ES-I3 (cell line): ENCODE data around the gene KCTD4.

Source experiments
- H3K36me3 ChIP-seq: 2 replicates; pipeline ENCODE4 v1.6.1; 2013; ENCODE audit warnings: mild to moderate bottlenecking, low read length, control low read depth, moderate library complexity; ENCODE audit not compliant: insufficient read depth
- H3K4me1 ChIP-seq: 2 replicates; pipeline ENCODE4 v1.6.1; 2013; ENCODE audit warnings: mild to moderate bottlenecking, control low read depth, low read length; ENCODE audit not compliant: insufficient read depth
- H3K9ac ChIP-seq: 2 replicates; pipeline ENCODE4 v1.6.1; 2013; ENCODE audit warnings: low read depth, mild to moderate bottlenecking, low read length, moderate library complexity
- H3K9me3 ChIP-seq: 2 replicates; pipeline ENCODE4 v1.6.1; 2013; ENCODE audit warnings: mild to moderate bottlenecking, low read length, moderate library complexity; ENCODE audit not compliant: control insufficient read depth, insufficient read depth

The KCTD4 gene

GRCh38 chr13:45178349-45179162 lies 22.3 kb downstream of the KCTD4 start:
- Histone ChIP-seq H3K9me3 (no peaks in the 10 kb centered on the region), H3K9ac (no peak overlapping the region), H3K4me1 (no peaks in the 10 kb centered on the region), H3K36me3 (no peaks in the 10 kb centered on the region)

- H3K4me1 ChIP-seq = no peaks in the 10 kb centered on the region
- no peaks in the 10 kb centered on the region for H3K9me3 ChIP-seq
- no peak overlapping the region for H3K9ac ChIP-seq
- no peaks in the 10 kb centered on the region for H3K36me3 ChIP-seq
These were observed 26.4 kb downstream of the KCTD4 start for GRCh38 chr13:45174478-45174877.

- Histone ChIP-seq H3K4me1 (no peaks in the 10 kb centered on the region), H3K36me3 (no peaks in the 10 kb centered on the region), H3K9ac (no peak overlapping the region), H3K9me3 (no peaks in the 10 kb centered on the region)
These were observed 32.3 kb downstream of the KCTD4 start for GRCh38 chr13:45168555-45168930.

- Histone ChIP-seq H3K9me3 (no peaks in the 10 kb centered on the region), H3K4me1 (no peaks in the 10 kb centered on the region), H3K9ac (no peak overlapping the region), H3K36me3 (no peaks in the 10 kb centered on the region)
These were observed 33.0 kb downstream of the KCTD4 start for GRCh38 chr13:45167611-45168554.

GRCh38 chr13:45166858-45167257 lies 34.0 kb downstream of the KCTD4 start:
- Histone ChIP-seq H3K9ac (no peak overlapping the region), H3K9me3 (no peaks in the 10 kb centered on the region), H3K36me3 (no peaks in the 10 kb centered on the region), H3K4me1 (no peaks in the 10 kb centered on the region)

DNA sequence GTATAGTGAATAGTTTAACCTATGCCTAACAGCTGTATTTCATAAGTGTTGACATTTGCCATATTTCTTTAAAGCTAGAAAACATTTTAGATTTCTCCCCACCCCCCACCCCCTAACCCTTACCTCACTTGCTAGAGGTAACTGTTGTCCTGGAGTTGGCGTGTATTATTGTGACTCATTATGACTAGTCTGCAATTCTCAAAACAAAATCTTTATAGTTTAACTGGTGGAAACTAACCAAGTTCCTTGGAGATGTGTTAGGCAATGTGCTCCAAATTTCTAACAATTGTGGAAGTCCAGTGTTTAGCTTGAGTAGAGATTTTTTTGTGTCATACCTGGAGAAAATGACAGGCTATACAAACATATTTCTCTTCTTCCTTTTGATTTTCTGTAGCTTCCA lies 38.0 kb downstream of the KCTD4 start:
- H3K36me3 ChIP-seq = no peaks in the 10 kb centered on the region; the same call in 1 of the 2 replicates
- no peak overlapping the region for H3K9ac ChIP-seq
- no peaks in the 10 kb centered on the region for H3K4me1 ChIP-seq
- no peaks in the 10 kb centered on the region for H3K9me3 ChIP-seq

DNA sequence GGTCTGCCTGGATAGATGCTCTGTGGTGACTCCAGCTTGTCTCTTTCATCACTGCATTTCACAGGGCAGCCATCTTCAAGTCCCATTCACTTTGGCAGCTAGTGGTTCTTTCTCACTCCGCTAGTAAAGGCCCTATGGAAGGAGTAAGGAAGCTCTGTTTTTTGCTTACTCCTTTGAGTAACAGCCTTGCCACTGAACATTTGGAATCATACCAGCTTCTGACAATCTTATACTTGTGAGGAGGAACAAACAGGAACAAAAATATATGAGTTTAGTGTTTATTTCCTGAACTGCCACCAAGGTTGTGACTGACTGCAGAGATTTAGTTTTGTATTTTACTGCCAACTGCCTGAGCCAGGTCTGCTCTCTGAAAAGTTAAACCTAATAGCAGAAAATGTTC lies 38.7 kb downstream of the KCTD4 start:
- no peaks in the 10 kb centered on the region; the same call in 1 of the 2 replicates for H3K36me3 ChIP-seq
- H3K9me3 ChIP-seq = no peaks in the 10 kb centered on the region
- no peaks in the 10 kb centered on the region for H3K4me1 ChIP-seq
- no peak overlapping the region for H3K9ac ChIP-seq

GRCh38 chr13:45156565-45157361 lies 44.1 kb downstream of the KCTD4 start:
- Histone ChIP-seq H3K9me3 (no peaks in the 10 kb centered on the region), H3K9ac (no peak overlapping the region), H3K36me3 (no peaks in the 10 kb centered on the region; the same call in 1 of the 2 replicates), H3K4me1 (no peaks in the 10 kb centered on the region)

DNA sequence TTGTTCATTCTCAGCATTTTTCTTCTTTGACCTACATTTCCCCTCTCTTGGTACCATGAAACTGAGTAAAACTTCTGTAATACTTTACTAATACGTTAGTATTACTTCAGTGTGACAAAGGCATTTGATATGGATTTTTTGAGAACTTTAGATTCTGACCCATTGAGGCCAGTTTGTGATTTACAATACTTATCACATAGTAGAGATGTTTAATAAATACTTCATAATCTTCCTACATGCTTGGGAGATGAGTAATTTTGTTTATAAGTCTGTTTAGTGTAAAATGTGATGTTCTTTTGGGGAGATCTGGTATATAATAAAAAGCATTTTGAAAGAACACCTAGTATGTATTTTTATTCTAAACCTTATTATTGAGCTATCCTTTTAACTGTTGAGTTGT lies 50.9 kb downstream of the KCTD4 start:
- Histone ChIP-seq H3K36me3 (no peaks in the 10 kb centered on the region), H3K9ac (no peak overlapping the region), H3K9me3 (no peaks in the 10 kb centered on the region), H3K4me1 (no peaks in the 10 kb centered on the region)

- H3K4me1 ChIP-seq = no peaks in the 10 kb centered on the region
- H3K36me3 ChIP-seq = no peaks in the 10 kb centered on the region
- H3K9ac ChIP-seq = no peak overlapping the region
- no peaks in the 10 kb centered on the region for H3K9me3 ChIP-seq
These were observed 57.5 kb downstream of the KCTD4 start for GRCh38 chr13:45143346-45143751.
